Peyer's patch (tissue), 4 donors: Measurements from ENCODE around the gene DRC3. TPM values are rescaled to one million over a fixed set of nuclear protein-coding genes. Genes with fewer than 3 reads are reported as not detected.

Experiments used
- DNase-seq, 3 donors: peaks; one replicate each; pipeline ENCODE4 v3.0.0-alpha.2; 2017 to 2019
- H3K27ac ChIP-seq, 4 donors: fragments of 200-600 bp; sonication (generic); one replicate each; pipeline ENCODE4 v1.5.1; 2016 to 2019
- H3K27me3 ChIP-seq, 2 donors: fragments of 200-600 bp; sonication (generic); one replicate each; pipeline ENCODE4 v1.5.1; 2019
- H3K36me3 ChIP-seq, 3 donors: fragments of 200-600 bp; sonication (generic); one replicate each; pipeline ENCODE4 v1.5.1; 2016 to 2019
- H3K4me1 ChIP-seq, 4 donors: fragments of 200-600 bp; sonication (generic); one replicate each; pipeline ENCODE4 v1.5.1; 2016 to 2019
- H3K4me3 ChIP-seq, 4 donors: fragments of 200-600 bp; sonication (generic); 1 replicate in 3 of 4; 2 replicates in 1 of 4; pipeline ENCODE4 v1.5.1; 2016 to 2019; ENCODE audit warnings: mild to moderate bottlenecking in 1 of 4
- H3K9me3 ChIP-seq, 4 donors: fragments of 200-600 bp; sonication (generic); one replicate each; pipeline ENCODE4 v1.5.1; 2016 to 2019; ENCODE audit warnings: mild to moderate bottlenecking in 1 of 4
- POLR2A ChIP-seq, 2 donors: fragments of 450-650 bp; IDR thresholded peaks; one replicate each; pipeline ENCODE4 v1.5.1; 2017; ENCODE audit warnings: antibody characterized with exemption in 2 of 2, mild to moderate bottlenecking in 2 of 2, moderate library complexity in 2 of 2
- total RNA-seq, 4 donors: library from RNA; depleted of rRNA; stranded (reverse); fragments of >200 nt; gene quantifications; one replicate each; pipeline ENCODE4 v1.1.0, GENCODE V29; 2016
- TF ChIP-seq, protein P1 (sequence below), 6 experiments: fragments of 450-650 bp in 4 of 6; fragments of 200-600 bp in 2 of 6; sonication (generic) in 1 of 6; IDR thresholded peaks; one replicate each; pipeline ENCODE4 v1.5.1; 2017 to 2019; ENCODE audit warnings: antibody characterized with exemption in 6 of 6, mild to moderate bottlenecking in 3 of 6, moderate library complexity in 1 of 6

The DRC3 gene
- total RNA-seq, 4 donors from 2014 or later = 0.57 to 6.3 (median 5.8) TPM; not detected in 1

DNA sequence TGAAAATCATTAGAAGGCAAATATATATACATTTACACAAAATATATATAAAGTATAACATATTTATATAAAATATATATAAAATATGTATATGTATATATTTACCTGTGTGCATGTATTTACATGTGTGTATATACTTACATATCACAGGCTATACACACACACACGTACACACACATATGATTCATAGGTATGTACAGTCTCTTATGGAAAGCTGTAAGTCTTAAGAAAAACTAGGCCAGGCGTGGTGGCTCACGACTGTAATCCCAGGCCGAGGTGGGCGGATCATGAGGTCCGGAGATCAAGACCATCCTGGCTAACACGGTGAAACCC, 15.1 kb upstream of the DRC3 start:
- DNase-seq = no peak
- peaks cover 0 to 3% (median 0%) of the 10 kb centered on the region in 3 donors for H3K36me3 ChIP-seq
- H3K27me3 ChIP-seq = no peaks in the 10 kb centered on the region
- no peak for TF ChIP-seq POLR2A (IDR thresholded peaks at IDR 0.05)
- TF ChIP-seq, protein P1, sequence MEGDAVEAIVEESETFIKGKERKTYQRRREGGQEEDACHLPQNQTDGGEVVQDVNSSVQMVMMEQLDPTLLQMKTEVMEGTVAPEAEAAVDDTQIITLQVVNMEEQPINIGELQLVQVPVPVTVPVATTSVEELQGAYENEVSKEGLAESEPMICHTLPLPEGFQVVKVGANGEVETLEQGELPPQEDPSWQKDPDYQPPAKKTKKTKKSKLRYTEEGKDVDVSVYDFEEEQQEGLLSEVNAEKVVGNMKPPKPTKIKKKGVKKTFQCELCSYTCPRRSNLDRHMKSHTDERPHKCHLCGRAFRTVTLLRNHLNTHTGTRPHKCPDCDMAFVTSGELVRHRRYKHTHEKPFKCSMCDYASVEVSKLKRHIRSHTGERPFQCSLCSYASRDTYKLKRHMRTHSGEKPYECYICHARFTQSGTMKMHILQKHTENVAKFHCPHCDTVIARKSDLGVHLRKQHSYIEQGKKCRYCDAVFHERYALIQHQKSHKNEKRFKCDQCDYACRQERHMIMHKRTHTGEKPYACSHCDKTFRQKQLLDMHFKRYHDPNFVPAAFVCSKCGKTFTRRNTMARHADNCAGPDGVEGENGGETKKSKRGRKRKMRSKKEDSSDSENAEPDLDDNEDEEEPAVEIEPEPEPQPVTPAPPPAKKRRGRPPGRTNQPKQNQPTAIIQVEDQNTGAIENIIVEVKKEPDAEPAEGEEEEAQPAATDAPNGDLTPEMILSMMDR (IDR thresholded peaks at IDR 0.05) = no peak
- H3K4me3 ChIP-seq = no peak overlapping the region
- H3K9me3 ChIP-seq = no peaks in the 10 kb centered on the region
- H3K27ac ChIP-seq = peak overlapping the region in 3 of 4 donors; percentile 55 to 75 (median 71)
- H3K4me1 ChIP-seq = peaks cover 0 to 44% (median 12%) of the 10 kb centered on the region in 4 donors

DNA sequence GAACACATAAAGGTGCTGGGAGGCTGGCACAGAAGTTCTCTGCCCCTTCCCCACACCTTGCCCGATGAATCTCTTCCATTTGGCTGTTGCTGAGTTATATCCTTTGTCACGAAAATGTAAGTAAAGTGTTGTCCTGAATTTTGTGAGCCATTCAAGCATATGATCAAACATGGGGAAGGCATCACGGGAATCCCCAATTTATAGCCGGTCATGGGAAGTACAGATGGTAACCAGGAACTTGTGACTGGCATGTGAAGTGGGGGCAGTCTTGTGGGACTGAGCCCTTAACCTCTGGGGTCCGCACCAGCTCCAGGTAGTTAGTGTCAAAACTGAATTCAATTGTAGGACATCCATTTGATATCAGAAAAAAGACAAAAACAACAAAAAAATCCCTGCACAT, 13.7 kb upstream of the DRC3 start:
- DNase-seq = no peak
- no peaks in the 10 kb centered on the region for H3K27me3 ChIP-seq
- H3K36me3 ChIP-seq = peaks cover 0 to 3% (median 0%) of the 10 kb centered on the region in 3 donors
- TF ChIP-seq POLR2A (IDR thresholded peaks at IDR 0.05) = no peak
- TF ChIP-seq, protein P1 (IDR thresholded peaks at IDR 0.05) = no peak
- no peak overlapping the region for H3K4me3 ChIP-seq
- H3K4me1 ChIP-seq = peaks cover 0 to 44% (median 12%) of the 10 kb centered on the region in 4 donors
- peak overlapping the region; percentile 32 to 79 (median 60) for H3K27ac ChIP-seq
- no peaks in the 10 kb centered on the region for H3K9me3 ChIP-seq

DNA sequence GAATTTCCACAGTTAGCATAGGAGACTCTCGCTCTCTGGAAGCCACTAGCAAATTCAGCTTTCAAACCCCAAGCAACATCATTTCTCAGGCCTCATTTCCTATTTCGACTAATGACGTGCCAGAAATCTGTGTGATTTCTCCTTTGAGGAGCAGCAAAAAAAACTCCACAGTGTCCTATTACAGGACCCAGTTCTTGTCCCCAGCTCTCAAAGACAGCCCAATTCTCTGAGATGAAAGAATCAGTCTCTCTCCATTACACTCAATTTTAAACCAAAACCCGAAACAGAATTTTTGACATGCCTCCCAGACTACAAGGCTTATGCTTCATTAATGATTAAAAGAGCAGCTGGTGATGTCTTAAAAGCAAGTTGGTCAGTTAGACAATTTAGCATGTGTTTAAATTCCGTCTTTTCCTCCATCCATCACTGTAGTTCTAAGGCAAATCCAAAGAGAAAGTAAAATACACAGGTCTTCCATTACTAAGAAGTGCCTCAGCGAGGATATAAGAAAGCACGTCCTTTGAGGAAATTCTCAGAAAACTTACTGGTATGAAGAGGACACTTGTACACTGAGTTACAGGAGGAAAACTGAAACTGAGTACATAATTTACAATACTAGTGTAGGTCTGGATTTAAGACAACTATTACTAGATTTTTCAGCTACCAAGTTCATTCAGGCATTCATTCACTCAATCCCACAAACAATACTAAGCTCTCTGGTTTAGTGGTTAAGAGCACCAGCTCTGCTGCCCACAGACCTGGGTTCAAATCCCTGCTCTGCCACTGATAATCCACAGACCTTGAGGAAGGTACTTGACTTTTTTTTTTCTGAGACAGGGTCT, 12.9 kb upstream of the DRC3 start:
- TF ChIP-seq, protein P1 (IDR thresholded peaks at IDR 0.05) = no peak
- no peak for TF ChIP-seq POLR2A (IDR thresholded peaks at IDR 0.05)
- H3K36me3 ChIP-seq = peaks cover 0 to 3% (median 0%) of the 10 kb centered on the region in 3 donors
- peaks cover 0 to 49% (median 12%) of the 10 kb centered on the region in 4 donors for H3K4me1 ChIP-seq
- no peaks in the 10 kb centered on the region for H3K9me3 ChIP-seq
- H3K27ac ChIP-seq = peak overlapping the region; percentile 32 to 79 (median 60)
- H3K4me3 ChIP-seq = peak overlapping the region in 1 of 4 donors; percentile 15
- H3K27me3 ChIP-seq = no peaks in the 10 kb centered on the region
- no peak for DNase-seq

DNA sequence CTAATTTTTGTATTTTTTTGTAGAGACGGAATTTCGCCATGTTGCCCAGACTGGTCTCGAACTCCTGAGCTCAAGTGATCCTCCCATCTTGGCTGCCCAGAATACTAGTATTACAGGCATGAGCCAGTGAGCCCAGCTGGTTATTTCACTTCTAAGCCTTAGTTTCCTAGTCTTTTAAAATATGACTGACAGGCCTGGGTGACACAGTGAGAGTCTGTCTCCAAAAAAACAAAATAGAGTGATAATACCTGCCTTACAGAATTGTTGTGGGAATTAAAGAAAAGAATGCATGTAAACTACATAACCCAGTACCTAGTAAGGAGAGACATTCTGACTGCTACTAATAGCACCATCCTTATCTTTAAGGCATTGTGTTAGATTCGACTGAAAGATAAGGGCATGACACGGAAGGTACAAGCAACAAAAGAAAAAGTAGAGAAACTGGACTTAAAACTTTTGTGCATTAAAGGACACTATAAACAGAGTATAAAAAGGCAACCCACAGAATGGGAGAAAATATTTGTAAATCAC, 12.1 kb upstream of the DRC3 start:
- Histone ChIP-seq H3K36me3 (peaks cover 0 to under 1% (median 0%) of the 10 kb centered on the region in 3 donors), H3K4me3 (no peak overlapping the region), H3K4me1 (peaks cover 0 to 51% (median 12%) of the 10 kb centered on the region in 4 donors), H3K9me3 (no peaks in the 10 kb centered on the region), H3K27ac (peak overlapping the region in 3 of 4 donors; percentile 32 to 79 (median 75)), H3K27me3 (no peaks in the 10 kb centered on the region)
- no peak for DNase-seq
- TF ChIP-seq POLR2A (IDR thresholded peaks at IDR 0.05) = no peak
- TF ChIP-seq, protein P1 (IDR thresholded peaks at IDR 0.05) = no peak

DNA sequence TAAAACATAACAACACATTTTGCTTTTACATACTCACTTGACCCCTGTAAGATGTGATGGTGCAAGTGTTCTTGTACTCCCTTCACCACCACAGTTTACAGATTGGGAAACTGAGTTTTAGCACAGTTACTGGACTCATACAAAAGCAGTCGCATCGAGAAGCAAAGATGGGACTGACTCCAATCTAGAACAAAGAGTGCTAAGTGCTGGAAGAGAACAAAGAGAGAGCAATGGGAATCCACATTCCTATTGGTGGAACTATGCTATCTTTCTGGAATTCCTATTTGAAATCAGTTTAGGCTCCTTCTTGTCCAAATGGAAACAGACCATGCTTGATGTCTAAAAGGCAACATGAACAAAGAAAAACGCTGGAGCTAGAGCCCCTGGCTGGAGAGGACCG, 9.6 kb upstream of the DRC3 start:
- Histone ChIP-seq H3K4me3 (no peak overlapping the region), H3K36me3 (no peaks in the 10 kb centered on the region), H3K27ac (no peak overlapping the region), H3K9me3 (no peaks in the 10 kb centered on the region), H3K4me1 (peaks cover 0 to 32% (median 9%) of the 10 kb centered on the region in 4 donors), H3K27me3 (no peaks in the 10 kb centered on the region)
- TF ChIP-seq, protein P1 (IDR thresholded peaks at IDR 0.05) = no peak
- no peak for TF ChIP-seq POLR2A (IDR thresholded peaks at IDR 0.05)
- no peak for DNase-seq
